ENCODE data around the gene KRTAP10-6.
"Not testable (repeated sequence)": the region's sequence is repeated elsewhere in the genome, so short reads cannot be mapped to it uniquely, and the experiment has no call there.

The KRTAP10-6 gene

DNA sequence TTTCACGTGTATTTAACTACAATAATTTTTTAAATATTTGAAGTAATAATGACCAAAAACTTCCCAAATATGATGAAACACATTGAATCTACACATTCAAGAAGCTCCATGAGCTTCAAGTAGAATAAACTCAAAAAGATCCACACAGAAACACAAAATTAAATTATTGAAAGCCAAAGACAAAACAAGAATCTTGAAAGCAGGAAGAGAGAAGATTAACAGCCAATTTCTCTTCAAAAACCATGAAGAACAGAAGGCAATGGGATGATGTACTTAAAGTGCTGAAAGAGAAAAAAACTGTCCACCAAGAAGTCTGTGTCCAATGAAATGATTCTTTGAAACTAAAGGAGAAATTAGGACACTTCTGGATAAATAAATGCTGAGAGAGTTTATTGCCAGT is 39.8 kb upstream of the KRTAP10-6 start:
- H3K27ac ChIP-seq = no peak overlapping the region
- TF ChIP-seq, protein P1, sequence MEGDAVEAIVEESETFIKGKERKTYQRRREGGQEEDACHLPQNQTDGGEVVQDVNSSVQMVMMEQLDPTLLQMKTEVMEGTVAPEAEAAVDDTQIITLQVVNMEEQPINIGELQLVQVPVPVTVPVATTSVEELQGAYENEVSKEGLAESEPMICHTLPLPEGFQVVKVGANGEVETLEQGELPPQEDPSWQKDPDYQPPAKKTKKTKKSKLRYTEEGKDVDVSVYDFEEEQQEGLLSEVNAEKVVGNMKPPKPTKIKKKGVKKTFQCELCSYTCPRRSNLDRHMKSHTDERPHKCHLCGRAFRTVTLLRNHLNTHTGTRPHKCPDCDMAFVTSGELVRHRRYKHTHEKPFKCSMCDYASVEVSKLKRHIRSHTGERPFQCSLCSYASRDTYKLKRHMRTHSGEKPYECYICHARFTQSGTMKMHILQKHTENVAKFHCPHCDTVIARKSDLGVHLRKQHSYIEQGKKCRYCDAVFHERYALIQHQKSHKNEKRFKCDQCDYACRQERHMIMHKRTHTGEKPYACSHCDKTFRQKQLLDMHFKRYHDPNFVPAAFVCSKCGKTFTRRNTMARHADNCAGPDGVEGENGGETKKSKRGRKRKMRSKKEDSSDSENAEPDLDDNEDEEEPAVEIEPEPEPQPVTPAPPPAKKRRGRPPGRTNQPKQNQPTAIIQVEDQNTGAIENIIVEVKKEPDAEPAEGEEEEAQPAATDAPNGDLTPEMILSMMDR (conservative IDR thresholded peaks at IDR 0.05) = no peak

DNA sequence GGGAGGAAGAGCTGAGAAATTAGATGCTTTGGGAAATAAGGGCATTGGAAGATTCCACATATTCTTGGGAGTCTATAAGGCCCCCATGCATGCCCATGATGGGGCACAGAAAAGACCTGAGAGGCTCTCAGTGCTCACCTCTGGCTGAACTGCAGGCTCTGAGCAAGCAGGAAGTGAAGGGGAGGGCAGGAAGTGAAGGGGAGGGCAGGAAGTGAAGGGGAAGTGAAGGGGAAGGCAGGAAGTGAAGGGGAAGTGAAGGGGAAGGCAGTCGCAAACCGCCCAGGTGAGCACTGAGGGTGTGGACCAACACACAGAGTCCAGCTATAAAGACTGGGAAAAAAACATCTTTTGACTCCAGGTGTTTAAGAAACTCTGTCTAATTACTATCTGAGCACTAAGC is 38.1 kb upstream of the KRTAP10-6 start:
- TF ChIP-seq, protein P1 (conservative IDR thresholded peaks at IDR 0.05) = no peak
- no peak overlapping the region for H3K27ac ChIP-seq

DNA sequence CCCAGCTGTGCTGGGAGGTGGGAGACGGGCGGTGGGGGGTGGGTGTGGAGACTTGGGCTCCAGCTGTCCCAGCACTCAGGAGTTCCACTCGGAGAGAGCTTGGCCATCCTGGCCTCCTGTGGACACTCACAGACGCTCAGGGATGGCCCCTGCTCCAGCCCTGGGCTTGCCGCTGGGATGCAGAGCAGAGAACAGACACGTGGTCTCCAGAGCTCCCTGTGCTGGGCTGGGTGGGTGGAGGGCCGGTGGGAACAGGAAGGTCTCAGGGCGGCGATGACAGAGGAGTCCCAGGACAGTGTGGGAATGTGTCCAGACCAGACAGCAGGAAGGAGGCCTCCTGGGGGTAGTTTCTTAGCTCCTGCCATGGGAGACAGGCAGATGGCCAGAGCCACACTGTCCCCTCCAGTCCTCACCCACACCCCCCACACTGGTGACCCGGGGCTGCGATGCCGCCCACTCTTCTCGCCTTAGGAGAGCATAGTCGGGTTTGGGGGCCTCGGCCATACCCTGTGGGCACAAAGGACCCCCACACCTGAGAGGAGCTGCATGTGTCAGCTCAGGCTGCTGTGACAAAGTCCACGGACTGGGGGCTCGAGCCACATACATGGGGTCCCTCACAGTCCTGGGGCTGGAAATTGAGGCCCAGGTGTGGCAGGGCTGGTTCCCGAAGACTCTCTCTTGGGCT is 36.5 kb upstream of the KRTAP10-6 start:
- no peak overlapping the region for H3K27ac ChIP-seq
- TF ChIP-seq, protein P1 (conservative IDR thresholded peaks at IDR 0.05) = no peak

DNA sequence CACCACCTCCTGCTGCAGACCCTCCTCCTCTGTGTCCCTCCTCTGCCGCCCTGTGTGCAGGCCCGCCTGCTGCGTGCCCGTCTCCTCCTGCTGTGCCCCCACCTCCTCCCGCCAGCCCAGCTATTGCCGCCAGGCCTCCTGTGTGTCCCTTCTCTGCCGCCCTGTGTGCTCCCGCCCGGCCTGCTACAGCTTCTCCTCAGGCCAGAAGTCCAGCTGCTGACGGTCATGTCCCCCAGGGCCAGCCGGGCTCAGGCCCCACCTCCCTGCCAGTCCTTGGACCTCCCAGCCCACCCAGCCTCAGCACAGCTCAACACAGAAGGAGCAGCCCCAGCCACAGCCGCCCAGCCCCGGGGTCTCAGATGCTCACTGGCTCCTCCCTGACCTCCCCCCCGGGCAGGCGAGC is 35.5 kb upstream of the KRTAP10-6 start:
- H3K27ac ChIP-seq = not testable (repeated sequence)

DNA sequence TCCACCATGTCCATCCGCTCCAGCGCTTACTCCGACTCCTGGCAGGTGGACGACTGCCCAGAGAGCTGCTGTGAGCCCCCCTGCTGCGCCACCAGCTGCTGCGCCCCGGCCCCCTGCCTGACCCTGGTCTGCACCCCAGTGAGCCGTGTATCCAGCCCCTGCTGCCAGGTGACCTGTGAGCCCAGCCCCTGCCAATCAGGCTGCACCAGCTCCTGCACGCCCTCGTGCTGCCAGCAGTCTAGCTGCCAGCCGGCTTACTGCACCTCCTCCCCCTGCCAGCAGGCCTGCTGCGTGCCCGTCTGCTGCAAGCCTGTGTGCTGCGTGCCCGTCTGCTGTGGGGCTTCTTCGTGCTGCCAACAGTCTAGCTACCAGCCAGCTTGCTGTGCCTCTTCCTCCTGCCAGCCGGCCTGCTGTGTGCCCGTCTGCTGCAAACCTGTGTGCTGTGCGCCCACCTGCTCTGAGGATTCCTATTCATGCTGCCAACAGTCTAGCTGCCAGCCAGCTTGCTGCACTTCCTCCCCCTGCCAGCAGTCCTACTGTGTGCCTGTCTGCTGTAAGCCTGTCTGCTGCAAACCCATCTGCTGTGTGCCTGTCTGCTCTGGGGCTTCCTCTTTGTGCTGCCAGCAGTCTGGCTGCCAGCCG is 35.0 kb upstream of the KRTAP10-6 start:
- H3K27ac ChIP-seq = not testable (repeated sequence)

DNA sequence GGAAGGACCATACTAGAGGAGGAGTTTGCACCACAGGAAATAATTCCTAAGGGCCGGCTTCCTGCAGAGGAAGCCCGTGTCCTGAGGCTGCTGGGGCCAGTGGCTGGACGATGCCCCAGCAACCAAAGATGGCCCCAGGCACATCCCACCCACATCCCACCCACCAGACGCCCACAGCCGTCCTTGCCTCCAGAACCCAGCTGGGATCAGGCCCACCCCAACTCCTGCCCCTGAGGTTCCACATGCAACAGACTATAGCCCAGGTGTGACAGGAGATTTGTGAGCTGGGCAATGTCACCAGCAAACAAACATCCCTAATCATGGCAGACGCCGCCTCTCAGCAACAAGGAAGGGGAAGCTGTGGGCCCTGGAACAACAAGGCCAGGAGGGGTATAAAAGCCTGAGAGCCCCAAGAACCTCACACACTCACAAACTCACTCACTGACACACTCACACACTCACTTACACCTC is 34.4 kb upstream of the KRTAP10-6 start, which contains the start of gene KRTAP10-9:
Gene KRTAP10-9, plus strand, starts transcription at position 421 of the 471 bp plus-strand sequence. CDS start 79 bp downstream, outside the sequence.
- no peak within 1 kb of the TSS for H3K27ac ChIP-seq
- TF ChIP-seq, protein P1 (conservative IDR thresholded peaks at IDR 0.05) = no peak

DNA sequence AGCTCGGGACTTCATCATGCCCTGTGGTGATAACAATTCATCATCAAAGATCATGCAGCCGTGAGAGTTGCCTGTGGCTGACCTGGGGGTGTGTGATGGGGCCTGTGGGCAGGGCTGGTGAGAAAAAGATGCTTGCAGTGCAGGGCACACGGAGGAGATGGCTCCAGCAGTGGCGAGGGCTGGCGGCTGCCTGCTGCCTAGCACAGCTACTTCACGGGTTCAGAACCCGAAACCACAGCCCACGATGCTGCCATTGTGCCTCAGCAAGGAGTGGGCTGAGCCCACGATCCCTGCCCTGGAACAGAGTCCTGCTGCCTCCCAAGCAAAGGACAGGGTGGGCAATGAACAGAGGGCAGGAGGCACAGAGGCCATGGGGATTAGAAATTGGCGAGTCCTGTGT is 34.0 kb upstream of the KRTAP10-6 start:
- no peak overlapping the region for H3K27ac ChIP-seq
- TF ChIP-seq, protein P1 (conservative IDR thresholded peaks at IDR 0.05) = no peak

DNA sequence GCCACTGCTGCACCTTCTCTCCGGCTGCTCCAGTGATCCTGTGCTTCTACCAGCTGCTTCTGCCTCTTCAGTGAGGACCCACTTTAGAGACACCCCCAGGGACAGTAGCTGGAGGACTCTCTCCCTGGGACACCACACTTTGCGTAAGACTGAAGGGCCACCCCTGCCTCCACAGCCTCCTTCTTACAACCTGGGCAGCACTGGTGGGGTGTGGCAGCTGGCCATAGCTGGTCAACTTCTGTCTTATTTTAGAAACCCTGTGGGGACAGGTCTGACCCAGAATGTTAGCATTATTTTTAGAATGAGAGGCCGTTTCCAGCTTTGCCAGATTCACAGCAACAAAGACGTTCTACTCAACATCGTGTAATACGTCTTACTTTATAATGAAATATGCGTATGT is 33.5 kb upstream of the KRTAP10-6 start:
- TF ChIP-seq, protein P1 (conservative IDR thresholded peaks at IDR 0.05) = no peak
- H3K27ac ChIP-seq = no peak overlapping the region

All from VCaP (cell line).